GM06990 (cell line): ENCODE data around the gene ACY1.

Source experiments
- DNase-seq: peaks from one replicate; pipeline ENCODE4 v3.0.0-alpha.2; 2011; ENCODE audit not compliant: insufficient read length; ENCODE audit errors: extremely low read depth
- H3K27me3 ChIP-seq: replicated peaks from 2 replicates; pipeline ENCODE4 v1.6.0; 2011; ENCODE audit warnings: low read length; ENCODE audit not compliant: control insufficient read depth, insufficient read depth
- H3K36me3 ChIP-seq: 2 replicates; pipeline ENCODE4 v1.5.1; 2011; ENCODE audit warnings: low read length; ENCODE audit not compliant: control insufficient read depth, insufficient read depth
- H3K4me3 ChIP-seq: replicated peaks from 2 replicates; pipeline ENCODE4 v1.5.1; 2011; ENCODE audit warnings: low read depth, mild to moderate bottlenecking, control low read depth, low read length
- CTCF ChIP-seq: IDR thresholded peaks from 2 replicates; pipeline ENCODE4 v1.5.1; 2011; ENCODE audit warnings: low read length, control low read depth, mild to moderate bottlenecking, inconsistent platforms; ENCODE audit not compliant: insufficient read depth, poor library complexity, severe bottlenecking

ACY1 gene

GRCh38 chr3:51982352-51982837, 940 bp upstream of the ACY1 start:
- no peak for DNase-seq
- peak; percentile 79 for TF ChIP-seq CTCF
- H3K27me3 ChIP-seq: no peaks in the 10 kb centered on the region
- no peaks in the 10 kb centered on the region for H3K36me3 ChIP-seq
- peak overlapping the region; percentile 62 for H3K4me3 ChIP-seq

- Histone ChIP-seq H3K4me3 (peak overlapping the region; percentile 62), H3K36me3 (no peaks in the 10 kb centered on the region), H3K27me3 (no peaks in the 10 kb centered on the region)
- DNase-seq: no peak
- no peak for TF ChIP-seq CTCF
Measured at GRCh38 chr3:51983578-51984268, 388 bp downstream of the ACY1 start.

- no peaks in the 10 kb centered on the region for H3K36me3 ChIP-seq
- no peak for DNase-seq
- TF ChIP-seq CTCF: no peak
- H3K4me3 ChIP-seq: no peak overlapping the region
- no peaks in the 10 kb centered on the region for H3K27me3 ChIP-seq
Measured at GRCh38 chr3:51984269-51984647, 923 bp downstream of the ACY1 start.

GRCh38 chr3:51985063-51985462, 1.7 kb downstream of the ACY1 start:
- DNase-seq: no peak
- no peak for TF ChIP-seq CTCF
- Histone ChIP-seq H3K27me3 (no peaks in the 10 kb centered on the region), H3K4me3 (no peak overlapping the region), H3K36me3 (no peaks in the 10 kb centered on the region)

GRCh38 chr3:51986010-51986947, 2.9 kb downstream of the ACY1 start:
- H3K4me3 ChIP-seq: no peak overlapping the region
- TF ChIP-seq CTCF: no peak
- no peaks in the 10 kb centered on the region for H3K27me3 ChIP-seq
- no peak for DNase-seq
- H3K36me3 ChIP-seq: no peaks in the 10 kb centered on the region; the same call in none of the 2 replicates
